H1 (cell line): Measurements from ENCODE around the gene TWF2. TPM values are rescaled to one million over a fixed set of nuclear protein-coding genes. Genes with fewer than 3 reads are reported as not detected.

Experiments used
- CTCF ChIA-PET: fragments of 300-600 bp; sonication (Branson Sonifier 250); formaldehyde crosslinking; loops from one replicate; lab custom pipeline; 2021; ENCODE audit not compliant: partially characterized antibody; lab: Charles Lee
- POLR2A ChIA-PET: fragments of 300-600 bp; sonication (Branson Sonifier 250); formaldehyde crosslinking; loops from one replicate; lab custom pipeline; 2021; ENCODE audit warnings: inconsistent platforms; ENCODE audit not compliant: partially characterized antibody; lab: Charles Lee
- DNase-seq, 2 experiments: peaks; one replicate each; pipeline versions ENCODE4 v3.0.0 to v3.0.0-alpha.2; 2010 to 2022; ENCODE audit warnings: low spot score in 2 of 2, low read depth in 1 of 2, mixed read lengths in 1 of 2
- FAIRE-seq: peaks from 2 replicates; lab custom pipeline; 2011; peaks lifted over from hg19 to GRCh38; lab: Jason Lieb, UNC
- H2AFZ ChIP-seq: 2 replicates; pipeline ENCODE4 v1.8.1; 2012; ENCODE audit warnings: low read length, inconsistent platforms
- H2AK5ac ChIP-seq: 2 replicates; pipeline ENCODE4 v1.6.1; 2013; ENCODE audit warnings: low read depth, low read length
- H2BK120ac ChIP-seq: replicated peaks from 2 replicates; pipeline ENCODE3; 2013; ENCODE audit warnings: low read depth, low read length, inconsistent platforms
- H2BK12ac ChIP-seq: 2 replicates; pipeline ENCODE4 v1.6.1; 2013; ENCODE audit warnings: low read depth, low read length
- H2BK15ac ChIP-seq: 2 replicates; pipeline ENCODE4 v1.6.1; 2013; ENCODE audit warnings: low read length
- H2BK20ac ChIP-seq: 2 replicates; pipeline ENCODE4 v1.6.1; 2013; ENCODE audit warnings: low read length
- H2BK5ac ChIP-seq: 2 replicates; pipeline ENCODE4 v1.6.1; 2013; ENCODE audit warnings: low read depth, low read length
- H3K14ac ChIP-seq: 2 replicates; pipeline ENCODE4 v1.6.1; 2013; ENCODE audit warnings: inconsistent platforms; ENCODE audit not compliant: insufficient read length
- H3K18ac ChIP-seq: 2 replicates; pipeline ENCODE4 v1.6.1; 2013; ENCODE audit warnings: low read length; ENCODE audit errors: extremely low read depth
- H3K23ac ChIP-seq: 2 replicates; pipeline ENCODE4 v1.6.1; 2013; ENCODE audit warnings: inconsistent platforms; ENCODE audit not compliant: insufficient read length
- H3K23me2 ChIP-seq: 2 replicates; pipeline ENCODE4 v1.6.1; 2013; ENCODE audit warnings: low read depth, low read length
- H3K27ac ChIP-seq: 2 replicates; pipeline ENCODE4 v1.6.1; 2011; ENCODE audit warnings: low read depth, low read length, inconsistent platforms
- H3K27me3 ChIP-seq, 4 experiments: replicated peaks in 1 of 4; 1 replicate in 1 of 4; 2 replicates in 3 of 4; pipeline versions ENCODE4 v1.6.1 to v1.8.1; 2011 to 2013; ENCODE audit warnings: low read length in 3 of 4, mild to moderate bottlenecking in 3 of 4, inconsistent platforms in 2 of 4, mixed read lengths in 2 of 4, moderate library complexity in 1 of 4; ENCODE audit not compliant: control insufficient read depth in 3 of 4, insufficient read depth in 3 of 4; ENCODE audit errors: extremely low read depth in 1 of 4
- H3K36me3 ChIP-seq, 4 experiments: 2 replicates each; pipeline versions ENCODE4 v1.6.1 to v1.8.1; 2011 to 2013; ENCODE audit warnings: mild to moderate bottlenecking in 4 of 4, low read length in 3 of 4, moderate library complexity in 2 of 4, control low read depth in 1 of 4, inconsistent platforms in 1 of 4; ENCODE audit not compliant: insufficient read depth in 4 of 4, control insufficient read depth in 2 of 4
- H3K4ac ChIP-seq: replicated peaks from 2 replicates; pipeline ENCODE3; 2013; ENCODE audit warnings: low read length, low read depth, mixed read lengths, inconsistent platforms; ENCODE audit not compliant: insufficient read length
- H3K4me1 ChIP-seq, 4 experiments: replicated peaks in 1 of 4; 1 replicate in 1 of 4; 2 replicates in 3 of 4; pipeline versions ENCODE4 v1.6.1 to v1.8.1; 2011 to 2013; ENCODE audit warnings: low read length in 3 of 4, inconsistent platforms in 2 of 4, mixed read lengths in 1 of 4; ENCODE audit not compliant: insufficient read depth in 4 of 4, control insufficient read depth in 3 of 4
- H3K4me2 ChIP-seq, 2 experiments: 2 replicates each; pipeline versions ENCODE4 v1.6.1 to v1.8.1; 2011 to 2013; ENCODE audit warnings: low read depth in 2 of 2, low read length in 2 of 2, control low read depth in 1 of 2, inconsistent platforms in 1 of 2, mild to moderate bottlenecking in 1 of 2; ENCODE audit not compliant: insufficient read depth in 1 of 2
- H3K4me3 ChIP-seq, 4 experiments: fragments of 200-600, 300-600 bp in 1 of 4; sonication (generic), shearing (Covaris generic), sonication (Bioruptor Twin) in 1 of 4; 2 replicates each; pipeline versions ENCODE4 v1.5.1 to v1.8.1; 2011 to 2016; ENCODE audit warnings: low read length in 4 of 4, low read depth in 3 of 4, control low read depth in 2 of 4, inconsistent platforms in 2 of 4, mild to moderate bottlenecking in 2 of 4, mixed read lengths in 1 of 4, moderate library complexity in 1 of 4; ENCODE audit not compliant: insufficient read depth in 2 of 4; ENCODE audit errors: extremely low read depth in 1 of 4
- H3K56ac ChIP-seq: replicated peaks from 2 replicates; pipeline ENCODE3; 2013; ENCODE audit warnings: low read depth, mild to moderate bottlenecking, mixed read lengths, low read length, inconsistent platforms; ENCODE audit not compliant: insufficient read length
- H3K79me1 ChIP-seq: 2 replicates; pipeline ENCODE4 v1.6.1; 2013; ENCODE audit warnings: low read depth, low read length, control low read depth
- H3K79me2 ChIP-seq, 2 experiments: 2 replicates each; pipeline versions ENCODE4 v1.6.1 to v1.8.1; 2012 to 2013; ENCODE audit warnings: low read length in 2 of 2, mild to moderate bottlenecking in 2 of 2, inconsistent platforms in 1 of 2; ENCODE audit not compliant: insufficient read depth in 2 of 2, control insufficient read depth in 1 of 2
- H3K9ac ChIP-seq, 4 experiments: replicated peaks in 1 of 4; 1 replicate in 1 of 4; 2 replicates in 3 of 4; pipeline versions ENCODE4 v1.6.1 to v1.8.1; 2011 to 2013; ENCODE audit warnings: low read depth in 3 of 4, low read length in 3 of 4, control low read depth in 2 of 4, mild to moderate bottlenecking in 2 of 4, moderate library complexity in 2 of 4, inconsistent platforms in 1 of 4; ENCODE audit errors: extremely low read depth in 1 of 4
- H3K9me3 ChIP-seq, 2 experiments: 2 replicates each; pipeline versions ENCODE4 v1.6.1 to v1.8.1; 2012 to 2013; ENCODE audit warnings: mild to moderate bottlenecking in 2 of 2, moderate library complexity in 2 of 2, control low read depth in 1 of 2, inconsistent platforms in 1 of 2, low read depth in 1 of 2, low read length in 1 of 2, mixed read lengths in 1 of 2; ENCODE audit not compliant: insufficient read depth in 2 of 2
- H4K20me1 ChIP-seq, 2 experiments: replicated peaks in 1 of 2; 2 replicates each; pipeline versions ENCODE3 to v1.8.1; 2011 to 2013; ENCODE audit warnings: inconsistent platforms in 2 of 2, low read length in 2 of 2, mild to moderate bottlenecking in 1 of 2; ENCODE audit not compliant: insufficient read depth in 2 of 2, control insufficient read depth in 1 of 2
- H4K5ac ChIP-seq: 2 replicates; pipeline ENCODE4 v1.6.1; 2013; ENCODE audit warnings: low read length, low read depth, mixed read lengths, inconsistent platforms; ENCODE audit not compliant: insufficient read length
- H4K8ac ChIP-seq: 2 replicates; pipeline ENCODE4 v1.8.0; 2013; ENCODE audit warnings: mild to moderate bottlenecking, moderate library complexity, low read length, inconsistent platforms; ENCODE audit not compliant: insufficient read depth; ENCODE audit errors: extremely low read depth
- H4K91ac ChIP-seq: replicated peaks from 2 replicates; pipeline ENCODE3; 2013; ENCODE audit warnings: low read length, mixed read lengths, inconsistent platforms; ENCODE audit not compliant: insufficient read length
- CEBPB ChIP-seq: IDR thresholded peaks from 2 replicates; pipeline ENCODE4 v1.6.1; 2012; ENCODE audit warnings: low read depth, low read length
- NRF1 ChIP-seq: IDR thresholded peaks from 2 replicates; pipeline ENCODE4 v1.6.1; 2011; ENCODE audit warnings: mild to moderate bottlenecking, low read depth, low read length, improper control_type of control experiment
- WGBS, 2 experiments: shearing (Covaris generic) in 1 of 2; methylation state at CpG; one replicate each; pipeline versions ENCODE4 v1.1.6 to v1.1.7; 2013 to 2015; ENCODE audit warnings: low lambda C conversion rate in 2 of 2, mixed read lengths in 2 of 2, inconsistent platforms in 1 of 2, low coverage in 1 of 2, missing lambda C conversion rate in 1 of 2; ENCODE audit not compliant: insufficient replicate concordance in 2 of 2, insufficient coverage in 1 of 2, insufficient read length in 1 of 2; ENCODE audit errors: extremely low coverage in 1 of 2, missing lambda C conversion rate in 1 of 2; 5-methylcytosine and 5-hydroxymethylcytosine counted together
- polyA plus RNA-seq, 7 experiments: library from polyadenylated mRNA; depleted of rRNA in 3 of 7; stranded (reverse) in 5 of 7; unstranded in 2 of 7; fragments of >200 nt in 5 of 7; fragments of 200-250 nt in 2 of 7; gene quantifications; 1 replicate in 5 of 7; 2 replicates in 1 of 7; 4 replicates in 1 of 7; pipeline versions ENCODE4 v1.2.1 to v1.2.3, GENCODE V29; 2011 to 2013; ENCODE audit warnings: missing spikeins in 2 of 7, mixed read lengths in 2 of 7
- total RNA-seq: library from RNA; stranded (reverse); fragmentation: NEBNext Ultra II Directional; extraction: Animal tissue kit (Norgen Biotek cat#: 25700); gene quantifications from 2 replicates; pipeline ENCODE4 v1.2.1, GENCODE V29; 2021

TWF2 gene
- total and polyA plus RNA-seq, 2 of the 8 experiments (the other 6 are each of a cell fraction or from before 2014, with no cell fraction given) = 65.2 to 90.4 TPM

DNA sequence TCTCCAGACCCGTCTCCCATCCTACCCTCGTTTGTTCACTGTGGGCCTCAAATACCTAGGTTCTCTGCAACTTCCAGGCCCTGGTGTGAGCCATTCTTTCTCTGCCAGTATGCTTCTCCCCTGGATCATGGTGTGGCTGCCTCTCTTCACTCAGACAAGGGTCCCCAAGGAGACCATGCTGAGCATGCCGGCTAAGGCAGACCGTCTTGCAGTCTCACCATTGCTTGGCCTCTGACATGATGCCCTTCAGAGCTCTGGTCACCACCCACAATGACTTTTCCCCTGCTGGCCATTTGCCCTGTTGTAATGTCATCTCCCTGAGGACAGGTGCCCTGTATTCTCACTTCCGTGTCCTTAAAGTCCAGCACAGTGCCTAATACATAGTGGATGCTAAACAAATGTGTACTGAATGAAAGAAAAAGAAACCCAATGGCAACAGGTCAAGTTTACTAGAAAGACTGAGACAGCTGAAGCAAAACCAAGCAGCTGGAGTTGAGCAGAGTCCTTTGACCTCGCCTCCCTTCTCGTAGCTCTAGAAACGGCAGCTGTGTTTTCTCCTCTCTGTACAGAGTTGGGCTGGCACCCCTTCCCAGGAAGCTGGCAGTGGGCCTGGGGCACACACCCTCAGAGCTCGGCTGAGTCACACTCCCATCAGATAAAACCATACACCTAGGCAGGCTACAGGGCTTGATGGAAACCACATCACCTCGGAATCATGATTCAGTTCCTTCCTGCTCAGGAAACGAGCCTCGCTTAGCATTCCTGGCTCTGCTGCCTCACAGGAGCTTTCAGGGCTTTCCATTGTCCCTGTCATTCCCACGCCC, 22.2 kb downstream of the TWF2 start:
- Histone ChIP-seq H3K79me2 (no peaks in the 10 kb centered on the region), H3K23ac (no peak overlapping the region), H3K23me2 (no peaks in the 10 kb centered on the region), H3K9me3 (no peaks in the 10 kb centered on the region), H2BK15ac (no peak overlapping the region), H3K4me1 (peaks cover 0 to 2% (median 0%) of the 10 kb centered on the region in 4 experiments; a peak in 2 of 7 replicates), H3K27me3 (no peaks in the 10 kb centered on the region), H4K5ac (no peak overlapping the region), H2AFZ (no peak overlapping the region), H2BK120ac (no peak overlapping the region), H3K56ac (no peak overlapping the region), H3K14ac (no peak overlapping the region), H2BK20ac (no peak overlapping the region), H4K91ac (no peak overlapping the region), H2BK5ac (no peak overlapping the region), H3K4ac (no peak overlapping the region), H3K4me3 (no peak overlapping the region), H3K9ac (no peak overlapping the region), H3K4me2 (no peak overlapping the region), H3K36me3 (peaks cover 11 to 34% (median 28%) of the 10 kb centered on the region in 4 experiments; a peak in 6 of 8 replicates), H3K18ac (no peak overlapping the region), H4K8ac (no peak overlapping the region; the same call in 1 of the 2 replicates), H2AK5ac (no peak overlapping the region), H2BK12ac (no peak overlapping the region), H3K27ac (no peak overlapping the region), H4K20me1 (peaks cover 0 to 2% of the 10 kb centered on the region in 2 experiments), H3K79me1 (no peaks in the 10 kb centered on the region)
- DNase-seq = no peak
- POLR2A ChIA-PET = interaction anchor here (0.7 to 1.5 kb wide), 5 partner anchors 11 to 215 kb away, joined by 3 to 4 read pairs (median 3); partner anchors contain the start of gene WDR82
- no peak for FAIRE-seq
- CTCF ChIA-PET = interaction anchor here (0.9 to 20.4 kb wide), 9 partner anchors 9 to 229 kb away, joined by 4 to 336 read pairs (median 4); partner anchors contain the start of genes TLR9 and TWF2
- 85% methylated on average over 13 of the region's 13 CpGs; no CpG with 5 or more reads in 1 of the 2 experiments for WGBS, 2 experiments
- no peak for TF ChIP-seq NRF1
- no peak for TF ChIP-seq CEBPB
